NB4 (cell line): Measurements from ENCODE around the gene PTGER4.
"Not testable (repeated sequence)": the region's sequence is repeated elsewhere in the genome, so short reads cannot be mapped to it uniquely, and the experiment has no call there.

Experiments used
- CTCF ChIP-seq: IDR thresholded peaks from one replicate; pipeline ENCODE4 v1.5.1; 2012; ENCODE audit warnings: low read depth, low read length
- MAX ChIP-seq: IDR thresholded peaks from 2 replicates; pipeline ENCODE4 v1.6.1; 2011; ENCODE audit warnings: low read depth, low read length

DNA sequence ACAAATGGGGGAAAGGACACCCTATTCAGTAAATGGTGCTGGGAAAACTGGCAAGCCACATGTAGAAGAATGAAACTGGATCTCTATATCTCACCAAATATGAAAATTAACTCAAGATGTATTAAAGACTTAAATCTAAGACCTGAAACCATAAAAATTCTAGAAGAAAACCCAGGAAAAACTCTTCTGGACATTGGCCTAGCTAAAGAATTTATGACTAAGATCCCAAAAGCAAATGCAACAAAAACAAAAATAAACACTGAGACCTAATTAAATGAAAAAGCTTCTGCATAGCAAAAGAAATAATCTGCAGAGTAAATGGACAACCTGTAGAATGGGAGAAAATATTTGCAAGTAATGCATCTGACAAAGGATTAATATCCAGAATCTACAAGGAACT is 23.6 kb upstream of the PTGER4 start:
- TF ChIP-seq MAX, CTCF: not testable (repeated sequence)
